ENCODE measurements around the gene MFAP4. TPM values are rescaled to one million over a fixed set of nuclear protein-coding genes. Genes with fewer than 3 reads are reported as not detected.

Gene MFAP4
- total and polyA plus RNA-seq, 4 donors = 27.0 to 137 (median 42.9) TPM

DNA sequence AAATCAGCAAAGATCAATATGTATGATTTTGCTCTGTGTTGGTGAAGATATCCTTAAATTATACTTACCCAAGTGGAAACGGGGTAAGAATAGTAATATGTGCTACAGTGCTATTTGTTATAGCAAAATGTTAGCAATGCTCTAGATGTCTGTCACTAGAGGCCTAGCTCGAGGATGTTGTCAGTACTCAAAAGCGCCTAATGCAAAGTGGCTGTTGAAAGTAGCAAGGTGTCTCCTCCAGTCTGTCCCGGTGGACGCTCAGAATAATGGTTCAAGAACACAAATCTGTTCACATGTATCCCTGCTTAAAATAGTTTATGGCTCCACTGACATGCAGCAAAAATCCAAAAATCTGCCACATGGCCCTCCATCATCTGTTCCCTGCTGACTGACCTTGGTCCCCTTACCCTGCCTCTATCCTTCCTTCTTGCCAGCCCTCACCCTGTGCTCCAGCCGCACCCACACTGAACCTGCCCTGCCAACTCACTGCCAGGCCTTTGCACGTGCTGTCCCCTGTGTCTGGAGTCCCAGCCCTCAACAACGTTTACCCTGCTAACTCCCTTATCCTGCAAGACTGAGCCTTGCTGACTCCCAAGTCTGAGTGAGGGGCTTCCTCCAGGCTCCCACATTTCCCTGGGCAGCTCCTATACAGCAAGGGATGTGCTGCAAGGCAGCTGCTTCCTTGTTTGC lies 14.5 kb upstream of the MFAP4 start:
- WGBS (ENCODE audit: insufficient coverage) = 85% methylated on average over 8 of the region's 8 CpGs
- Histone ChIP-seq H3K27me3 (ENCODE audit: control insufficient read depth, insufficient read depth, low read length) (no peaks in the 10 kb centered on the region), H3K4me1 (ENCODE audit: control insufficient read depth, insufficient read depth, low read length) (peaks cover 18% of the 10 kb centered on the region), H3K36me3 (ENCODE audit: control insufficient read depth, insufficient read depth, low read length) (no peaks in the 10 kb centered on the region), H3K4me3 (ENCODE audit: low read depth, low read length) (no peak overlapping the region), H3K27ac (ENCODE audit: low read depth, low read length) (no peak overlapping the region), H3K9me3 (ENCODE audit: control insufficient read depth, insufficient read depth, low read length) (no peaks in the 10 kb centered on the region)
- no peak for DNase-seq (ENCODE audit: low read depth in 4 of 6, low spot score in 6 of 6)

DNA sequence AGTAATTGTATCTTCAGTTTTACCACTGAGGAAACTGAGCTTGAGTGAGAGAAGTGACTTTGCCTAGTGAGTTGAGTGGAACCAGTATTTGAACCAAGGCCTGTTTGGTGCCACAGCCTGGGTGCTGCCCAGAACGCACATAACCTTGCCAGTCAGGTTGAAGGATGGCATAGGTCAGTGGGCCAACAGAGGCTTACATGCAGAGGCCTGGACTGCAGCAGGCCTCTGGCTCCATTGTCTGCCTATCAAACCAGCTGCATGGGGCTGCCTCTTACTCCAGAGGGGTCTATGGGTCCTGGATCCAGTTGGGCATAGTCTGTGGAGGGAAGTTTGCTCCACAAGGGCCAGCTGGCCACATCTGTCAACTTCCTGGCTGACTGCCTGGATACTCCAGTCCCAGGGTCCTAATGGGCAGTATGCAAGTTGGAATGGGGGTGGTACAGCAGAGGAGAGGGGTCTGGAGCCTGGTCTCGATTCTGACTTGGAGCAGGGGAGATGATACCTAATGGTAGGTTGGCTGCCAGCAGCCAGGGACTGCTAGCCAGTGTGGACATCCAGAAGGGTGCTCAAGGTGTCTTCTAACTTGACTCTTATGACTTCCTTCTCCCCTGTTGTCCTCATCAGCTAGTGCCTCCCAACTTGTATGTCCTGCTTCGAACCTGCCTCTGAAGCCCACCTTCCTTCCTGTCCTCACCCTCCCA lies 12.9 kb upstream of the MFAP4 start:
- no peak overlapping the region for H3K4me3 ChIP-seq (ENCODE audit: low read depth, low read length)
- H3K27me3 ChIP-seq (ENCODE audit: control insufficient read depth, insufficient read depth, low read length) = no peaks in the 10 kb centered on the region
- H3K36me3 ChIP-seq (ENCODE audit: control insufficient read depth, insufficient read depth, low read length) = no peaks in the 10 kb centered on the region
- no peak for DNase-seq (ENCODE audit: low read depth in 4 of 6, low spot score in 6 of 6)
- no peak overlapping the region for H3K27ac ChIP-seq (ENCODE audit: low read depth, low read length)
- WGBS (ENCODE audit: insufficient coverage) = 92% methylated on average over 3 of the region's 3 CpGs
- peaks cover 18% of the 10 kb centered on the region for H3K4me1 ChIP-seq (ENCODE audit: control insufficient read depth, insufficient read depth, low read length)
- H3K9me3 ChIP-seq (ENCODE audit: control insufficient read depth, insufficient read depth, low read length) = no peaks in the 10 kb centered on the region

- no peaks in the 10 kb centered on the region for H3K9me3 ChIP-seq (ENCODE audit: control insufficient read depth, insufficient read depth, low read length)
- no peaks in the 10 kb centered on the region for H3K36me3 ChIP-seq (ENCODE audit: control insufficient read depth, insufficient read depth, low read length)
- WGBS (ENCODE audit: insufficient coverage) = 64% methylated on average over 1 of the region's 2 CpGs
- no peak overlapping the region for H3K27ac ChIP-seq (ENCODE audit: low read depth, low read length)
- no peak for DNase-seq (ENCODE audit: low read depth in 4 of 6, low spot score in 6 of 6)
- peaks cover 18% of the 10 kb centered on the region for H3K4me1 ChIP-seq (ENCODE audit: control insufficient read depth, insufficient read depth, low read length)
- no peaks in the 10 kb centered on the region for H3K27me3 ChIP-seq (ENCODE audit: control insufficient read depth, insufficient read depth, low read length)
- H3K4me3 ChIP-seq (ENCODE audit: low read depth, low read length) = no peak overlapping the region
Measured at GRCh38 chr17:19398301-19399181, 11.6 kb upstream of the MFAP4 start.

- Histone ChIP-seq H3K27ac (ENCODE audit: low read depth, low read length) (no peak overlapping the region), H3K4me1 (ENCODE audit: control insufficient read depth, insufficient read depth, low read length) (peaks cover 14% of the 10 kb centered on the region), H3K36me3 (ENCODE audit: control insufficient read depth, insufficient read depth, low read length) (no peaks in the 10 kb centered on the region), H3K4me3 (ENCODE audit: low read depth, low read length) (no peak overlapping the region), H3K27me3 (ENCODE audit: control insufficient read depth, insufficient read depth, low read length) (no peaks in the 10 kb centered on the region), H3K9me3 (ENCODE audit: control insufficient read depth, insufficient read depth, low read length) (no peaks in the 10 kb centered on the region)
- no peak for DNase-seq (ENCODE audit: low read depth in 4 of 6, low spot score in 6 of 6)
- 60% methylated on average over 4 of the region's 6 CpGs for WGBS (ENCODE audit: insufficient coverage)
Measured at GRCh38 chr17:19397556-19398041, 10.6 kb upstream of the MFAP4 start.

DNA sequence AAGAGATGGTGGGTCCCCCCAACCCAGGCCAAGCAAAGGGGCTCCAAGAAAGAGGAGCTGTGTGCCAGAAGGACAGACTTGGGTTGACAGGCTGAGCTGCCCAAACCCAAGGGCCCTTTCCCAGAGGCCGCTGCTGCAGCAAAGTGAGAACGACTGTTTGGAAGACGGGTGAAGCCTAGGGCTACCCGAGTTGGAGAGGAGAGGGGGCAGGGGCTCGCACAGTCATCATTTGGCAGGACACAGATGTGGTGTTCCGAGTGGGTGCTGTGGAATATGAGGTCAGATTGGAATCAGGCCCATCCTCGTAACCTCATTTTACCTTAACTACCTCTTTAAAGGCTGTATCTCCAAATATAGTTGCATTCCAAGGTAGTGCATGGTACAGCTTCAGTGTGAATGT lies 5.3 kb upstream of the MFAP4 start:
- Histone ChIP-seq H3K36me3 (ENCODE audit: control insufficient read depth, insufficient read depth, low read length) (no peaks in the 10 kb centered on the region), H3K27me3 (ENCODE audit: control insufficient read depth, insufficient read depth, low read length) (no peaks in the 10 kb centered on the region), H3K9me3 (ENCODE audit: control insufficient read depth, insufficient read depth, low read length) (no peaks in the 10 kb centered on the region), H3K4me1 (ENCODE audit: control insufficient read depth, insufficient read depth, low read length) (peaks cover 13% of the 10 kb centered on the region), H3K4me3 (ENCODE audit: low read depth, low read length) (no peak overlapping the region), H3K27ac (ENCODE audit: low read depth, low read length) (no peak overlapping the region)
- no peak for DNase-seq (ENCODE audit: low read depth in 4 of 6, low spot score in 6 of 6)
- WGBS (ENCODE audit: insufficient coverage) = 60% methylated on average over 4 of the region's 7 CpGs

- Histone ChIP-seq H3K4me3 (ENCODE audit: low read depth, low read length) (no peak overlapping the region), H3K4me1 (ENCODE audit: control insufficient read depth, insufficient read depth, low read length) (peaks cover 21% of the 10 kb centered on the region), H3K27me3 (ENCODE audit: control insufficient read depth, insufficient read depth, low read length) (no peaks in the 10 kb centered on the region), H3K9me3 (ENCODE audit: control insufficient read depth, insufficient read depth, low read length) (no peaks in the 10 kb centered on the region), H3K36me3 (ENCODE audit: control insufficient read depth, insufficient read depth, low read length) (no peaks in the 10 kb centered on the region), H3K27ac (ENCODE audit: low read depth, low read length) (no peak overlapping the region)
- no peak for DNase-seq (ENCODE audit: low read depth in 4 of 6, low spot score in 6 of 6)
- WGBS (ENCODE audit: insufficient coverage) = 60% methylated on average over 1 of the region's 7 CpGs
Measured at GRCh38 chr17:19391432-19391831, 4.4 kb upstream of the MFAP4 start.

DNA sequence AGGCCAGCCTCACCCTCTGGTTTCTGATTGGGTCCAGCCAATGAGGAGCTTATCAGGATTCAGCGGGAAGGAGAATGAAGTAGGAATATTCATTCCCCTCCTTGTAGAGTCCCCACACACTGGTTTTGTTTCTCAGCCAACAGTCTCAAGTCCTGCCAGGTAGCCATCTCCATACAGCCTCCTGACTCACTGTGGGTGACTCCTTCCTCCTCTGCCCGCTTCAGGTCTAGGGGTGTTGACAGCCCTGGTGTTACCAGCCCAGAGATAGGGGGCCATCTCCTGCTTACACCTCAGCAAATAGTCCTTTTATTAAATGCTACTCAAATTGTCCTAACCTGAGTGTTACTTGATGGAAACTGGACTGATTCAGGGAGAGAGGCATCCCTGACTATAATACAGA lies 4.0 kb upstream of the MFAP4 start:
- DNase-seq (ENCODE audit: low read depth in 4 of 6, low spot score in 6 of 6) = no peak
- Histone ChIP-seq H3K9me3 (ENCODE audit: control insufficient read depth, insufficient read depth, low read length) (no peaks in the 10 kb centered on the region), H3K36me3 (ENCODE audit: control insufficient read depth, insufficient read depth, low read length) (no peaks in the 10 kb centered on the region), H3K27me3 (ENCODE audit: control insufficient read depth, insufficient read depth, low read length) (no peaks in the 10 kb centered on the region), H3K4me1 (ENCODE audit: control insufficient read depth, insufficient read depth, low read length) (peaks cover 26% of the 10 kb centered on the region), H3K4me3 (ENCODE audit: low read depth, low read length) (no peak overlapping the region), H3K27ac (ENCODE audit: low read depth, low read length) (no peak overlapping the region)
- 80% methylated on average over 2 of the region's 2 CpGs for WGBS (ENCODE audit: insufficient coverage)

GRCh38 chr17:19388791-19389785 lies 2.1 kb upstream of the MFAP4 start:
- 100% methylated on average over 1 of the region's 5 CpGs for WGBS (ENCODE audit: insufficient coverage)
- Histone ChIP-seq H3K9me3 (ENCODE audit: control insufficient read depth, insufficient read depth, low read length) (no peaks in the 10 kb centered on the region), H3K36me3 (ENCODE audit: control insufficient read depth, insufficient read depth, low read length) (peaks cover 16% of the 10 kb centered on the region), H3K27ac (ENCODE audit: low read depth, low read length) (no peak overlapping the region), H3K4me1 (ENCODE audit: control insufficient read depth, insufficient read depth, low read length) (peaks cover 41% of the 10 kb centered on the region), H3K4me3 (ENCODE audit: low read depth, low read length) (no peak overlapping the region), H3K27me3 (ENCODE audit: control insufficient read depth, insufficient read depth, low read length) (no peaks in the 10 kb centered on the region)
- no peak for DNase-seq (ENCODE audit: low read depth in 4 of 6, low spot score in 6 of 6)

Data from spinal cord (tissue), 10 donors.